HG02938 (cell line): ENCODE data around the gene TJP1.
"Not testable (repeated sequence)": the region's sequence is repeated elsewhere in the genome, so short reads cannot be mapped to it uniquely, and the experiment has no call there.

ENCODE experiments used
- ATAC-seq: cut with Tn5 transposase; IDR thresholded peaks from one replicate; pipeline ENCODE4 v1.9.1; 2021; ENCODE audit warnings: mild to moderate bottlenecking, moderate library complexity; ENCODE audit not compliant: unreplicated experiment

Gene TJP1

DNA sequence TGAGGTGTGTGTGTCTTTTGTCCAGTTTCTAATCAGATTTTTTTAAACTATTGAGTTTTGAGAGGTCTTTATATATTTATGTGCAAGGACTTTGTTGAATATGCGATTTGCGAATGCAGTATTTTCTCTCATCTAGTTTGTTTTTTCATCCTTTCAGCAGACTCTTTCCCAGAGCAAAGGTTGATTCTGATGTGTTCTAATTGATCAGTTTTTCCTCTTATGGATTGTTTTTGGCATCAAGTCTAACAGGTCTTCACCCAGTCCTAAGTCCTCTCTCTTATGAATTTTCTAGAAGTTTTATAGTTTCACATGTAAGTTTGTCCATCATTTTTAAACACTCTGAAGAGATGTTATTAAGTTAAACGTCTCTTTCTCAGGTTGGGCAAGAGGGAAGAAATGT, 17.8 kb upstream of the TJP1 start:
- ATAC-seq = no peak

DNA sequence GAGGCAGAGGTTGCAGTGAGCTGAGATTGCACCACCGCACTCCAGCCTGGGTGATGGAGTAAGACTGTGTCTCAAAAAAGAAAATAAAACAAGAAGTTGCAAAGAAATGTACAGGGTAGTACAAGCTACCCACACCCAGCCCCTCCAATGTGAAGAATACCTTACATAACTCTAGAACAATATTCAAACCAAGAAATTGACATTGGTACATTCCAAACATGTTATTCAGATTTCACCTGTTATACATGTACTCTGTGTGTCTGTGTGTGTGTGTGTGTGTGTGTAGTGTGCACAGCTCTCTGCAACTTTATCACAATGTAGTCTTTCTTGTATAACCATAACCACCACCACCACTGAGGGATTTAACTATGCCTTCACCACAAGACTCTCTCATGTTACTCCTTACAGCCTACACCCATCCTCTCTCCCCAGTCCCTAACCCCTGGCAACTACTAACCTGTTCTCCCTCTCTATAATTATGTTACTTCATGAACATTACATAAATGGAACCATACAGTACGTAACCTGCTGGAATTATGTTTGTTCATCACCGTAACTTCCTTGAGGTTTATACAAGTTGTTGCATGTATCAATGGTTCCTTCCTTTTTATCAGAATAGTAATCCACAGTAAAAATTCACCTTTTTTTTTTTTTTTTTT, 16.2 kb upstream of the TJP1 start:
- no peak for ATAC-seq

DNA sequence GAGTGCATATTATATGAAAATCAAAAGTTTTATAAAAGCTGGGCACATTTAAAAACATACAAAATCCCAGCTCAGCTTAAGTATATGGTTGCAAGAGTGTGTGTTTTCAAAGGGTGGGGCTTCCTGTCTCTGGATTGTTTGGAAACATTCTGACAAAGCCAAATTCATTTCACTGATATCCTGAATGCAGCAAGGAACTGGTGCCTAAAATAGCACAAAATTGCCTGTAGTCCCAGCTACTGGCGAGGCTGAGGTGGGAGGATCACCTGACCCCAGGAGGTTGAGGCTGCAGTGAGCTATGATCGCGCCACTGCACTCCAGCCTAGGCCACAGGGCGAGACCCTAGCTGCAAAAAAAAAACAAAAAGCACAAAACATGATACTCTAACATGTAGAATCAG, 13.0 kb upstream of the TJP1 start:
- ATAC-seq = no peak

DNA sequence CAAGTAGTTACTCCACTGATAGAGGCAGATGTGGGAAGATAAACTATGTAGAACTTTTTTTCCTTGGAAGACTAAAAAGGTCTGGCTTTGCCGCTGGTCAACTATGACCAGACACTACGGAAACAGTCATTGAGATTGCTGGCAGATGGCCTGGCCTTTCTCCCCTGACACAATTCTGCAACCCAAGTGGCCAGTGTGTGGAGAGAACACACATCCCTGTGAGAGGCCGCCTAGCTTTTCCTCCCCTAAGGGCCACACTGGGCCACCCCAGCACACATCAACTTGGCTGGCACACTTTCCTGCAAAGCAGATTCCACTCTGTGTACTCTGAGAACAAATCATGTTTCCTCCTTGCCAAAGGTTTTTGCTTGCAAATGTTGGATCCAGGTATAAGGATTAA, 10.4 kb upstream of the TJP1 start:
- ATAC-seq = no peak

DNA sequence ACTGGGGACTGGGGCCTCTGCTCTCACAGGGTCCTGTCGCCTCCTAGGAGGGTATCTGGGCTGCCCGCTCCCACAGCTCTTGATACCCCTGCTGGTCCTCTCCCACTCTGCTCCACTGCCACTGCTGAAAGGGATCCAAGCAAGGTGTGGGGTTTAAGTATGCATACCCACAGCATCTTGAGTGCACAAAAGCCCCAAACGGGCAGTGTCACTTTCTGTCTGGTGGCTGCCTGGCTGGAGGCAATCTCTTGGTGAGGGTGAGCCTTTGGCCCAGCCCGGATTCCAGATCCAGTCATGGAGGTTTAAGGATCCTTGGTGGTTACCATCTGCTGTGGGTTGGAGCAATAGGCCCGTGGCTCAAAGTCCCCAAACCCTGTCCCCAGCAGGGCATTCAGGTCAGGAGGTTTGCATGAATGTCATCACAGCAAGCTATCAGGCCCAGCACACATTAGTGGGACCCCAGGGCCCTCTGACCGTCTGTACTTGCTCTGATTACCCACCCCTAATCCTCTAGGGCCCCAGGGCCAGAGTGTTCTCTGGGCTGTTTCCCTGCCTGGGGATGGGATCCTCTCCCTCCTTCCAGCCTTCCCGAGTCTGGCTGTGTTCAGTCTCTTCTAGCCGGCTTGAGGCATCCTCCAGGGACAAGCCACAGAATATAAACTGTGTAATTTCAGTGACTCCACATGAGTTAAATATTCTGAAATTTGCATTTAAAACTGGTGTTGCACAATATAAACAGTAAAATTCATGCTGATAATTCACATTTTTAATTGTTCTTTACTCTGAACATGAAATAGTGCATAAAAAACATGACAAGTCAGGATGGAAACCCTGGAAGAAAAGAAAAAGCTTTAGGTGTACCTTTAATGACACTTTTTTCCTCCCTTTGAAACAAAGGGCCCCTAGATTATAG, 4.9 kb upstream of the TJP1 start:
- ATAC-seq = no peak

DNA sequence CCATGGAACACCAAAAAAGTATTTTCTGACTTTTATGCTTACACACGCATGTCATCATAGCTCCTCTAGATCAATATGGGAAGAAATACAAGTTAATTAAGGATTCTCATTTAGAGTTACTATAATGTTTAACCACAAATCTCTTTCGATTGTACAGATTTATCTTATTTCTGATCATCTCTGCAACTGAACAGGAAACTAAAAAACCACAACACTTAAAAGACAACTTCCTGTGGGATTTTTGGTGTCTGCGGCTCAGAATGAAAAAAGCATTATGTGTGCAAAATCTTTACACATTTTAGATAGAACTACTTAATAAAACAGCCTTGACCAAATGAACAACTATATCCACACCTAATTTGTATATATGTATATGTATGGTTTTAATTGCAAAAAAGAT, 3.0 kb upstream of the TJP1 start:
- ATAC-seq = peak; percentile 54

DNA sequence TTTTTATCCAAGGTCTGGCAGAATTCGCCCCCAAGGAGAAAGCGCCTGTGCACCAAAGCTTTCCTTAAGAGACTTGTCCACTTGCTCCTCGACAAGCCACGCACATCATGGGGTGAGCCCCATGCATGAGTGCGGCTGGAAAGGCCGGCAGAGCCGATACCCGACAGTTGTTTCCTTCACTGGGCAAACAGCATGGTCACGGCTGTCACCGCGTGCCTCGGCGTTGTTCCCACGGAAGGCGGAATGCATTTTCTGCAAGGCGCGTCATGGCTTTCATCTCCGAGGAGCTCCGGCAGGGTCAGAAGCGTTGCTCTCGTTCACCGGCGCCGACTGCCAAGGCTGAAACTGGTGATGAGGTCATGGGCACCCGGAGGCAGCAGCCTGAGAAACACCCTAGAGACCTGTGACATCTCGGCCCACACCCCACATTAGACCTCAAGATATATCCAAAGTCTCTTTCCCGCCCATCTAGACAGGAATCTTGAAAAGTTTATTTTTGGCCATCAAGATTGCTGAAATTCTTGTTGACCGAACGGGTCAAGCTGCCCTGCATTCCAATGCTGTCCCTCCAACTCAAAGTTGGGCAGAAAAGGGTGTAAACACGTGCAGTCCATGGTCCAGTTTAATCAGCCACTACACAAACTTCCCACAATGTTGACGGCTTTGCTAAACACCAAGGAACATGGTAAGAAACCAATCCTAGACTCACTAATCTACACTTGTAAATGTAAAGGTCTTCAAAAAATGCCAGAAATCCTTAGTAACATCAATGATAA, 604 bp upstream of the TJP1 start:
- ATAC-seq = no peak

DNA sequence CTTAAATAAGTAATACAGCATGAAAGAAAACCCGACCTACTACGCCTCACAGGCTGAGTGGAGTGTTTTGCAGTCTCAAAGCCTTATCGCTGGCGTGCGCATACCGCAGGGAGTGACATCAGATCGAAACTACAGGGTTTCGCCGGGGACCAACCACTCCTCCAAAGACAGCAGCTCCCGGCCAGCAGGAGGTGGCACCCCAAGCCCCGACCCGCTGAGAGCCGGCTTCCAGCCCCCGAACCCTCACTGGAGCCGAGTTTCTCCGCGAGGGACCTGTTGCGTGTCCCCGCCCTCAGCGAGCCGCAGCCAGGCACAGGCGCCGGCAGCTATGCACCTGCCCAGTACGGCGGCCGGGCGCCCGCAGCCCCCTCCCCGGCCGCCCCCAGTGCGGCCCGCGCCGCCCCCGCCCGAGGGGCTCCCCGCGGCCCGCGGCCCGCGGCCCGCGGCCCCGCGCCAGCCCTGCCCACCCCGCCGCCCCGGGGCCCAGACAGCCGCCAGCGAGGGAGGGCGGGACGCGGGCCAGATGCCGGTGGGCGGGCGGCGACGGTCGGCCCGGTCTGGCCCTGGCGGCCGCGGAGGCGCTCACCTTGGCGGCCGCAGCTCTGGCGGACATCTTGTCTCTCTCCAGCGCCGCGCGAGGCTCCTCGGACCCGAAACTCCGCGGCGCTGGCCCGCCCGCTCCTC, 710 bp downstream of the TJP1 start:
- ATAC-seq = peak; percentile 65

DNA sequence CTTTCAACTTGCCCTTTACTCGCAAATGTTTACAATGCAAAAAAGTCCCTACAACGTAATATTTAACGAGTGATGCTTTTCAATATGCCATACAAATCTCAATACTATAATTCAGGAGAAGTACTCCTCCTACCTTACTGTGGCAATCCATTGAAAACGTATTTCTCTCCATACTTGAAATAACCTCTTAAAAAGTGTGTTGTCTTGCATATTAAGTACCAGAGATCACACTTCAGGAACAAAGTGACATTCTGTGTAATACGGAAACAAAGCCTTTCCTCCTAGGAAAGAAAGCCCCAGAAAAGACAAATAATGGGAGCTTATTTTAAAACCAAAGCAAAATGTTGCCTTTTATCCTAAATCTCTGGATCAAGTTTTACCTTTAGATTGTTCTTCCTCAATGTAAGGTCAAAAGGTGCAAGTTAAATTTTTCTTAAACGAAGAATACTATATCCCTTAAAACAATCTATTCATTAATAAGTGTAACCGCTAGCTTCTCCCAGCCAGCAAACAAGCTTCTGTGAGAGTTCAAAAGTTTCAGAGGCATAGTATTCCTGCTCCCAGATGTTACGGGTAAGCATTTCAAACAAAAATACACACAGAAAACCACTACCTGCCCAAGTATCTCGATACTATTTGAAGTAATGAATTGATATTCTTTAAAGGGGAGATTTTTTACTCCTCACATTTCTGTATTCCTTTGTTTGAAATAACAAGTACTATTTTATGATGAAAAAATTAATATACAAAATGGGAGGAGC, 1.7 kb downstream of the TJP1 start:
- no peak for ATAC-seq

DNA sequence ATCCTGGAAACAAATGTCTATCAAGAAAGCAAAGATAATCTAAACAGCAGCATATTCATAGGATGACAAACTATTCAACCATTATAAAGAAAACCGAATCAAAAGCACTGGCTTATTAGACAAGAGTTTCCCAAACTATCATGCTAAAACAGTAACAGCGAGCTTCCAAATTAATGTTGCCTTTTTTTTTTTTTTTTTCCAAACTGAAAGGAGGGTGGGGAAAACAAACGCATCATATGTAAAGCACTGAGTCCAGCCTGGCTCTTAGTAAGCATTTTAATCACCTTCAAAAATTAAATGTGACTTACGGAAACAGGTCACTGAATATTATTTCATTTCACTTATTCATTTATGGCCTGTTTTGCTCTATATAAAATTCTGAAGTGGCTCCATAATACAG, 2.3 kb downstream of the TJP1 start:
- no peak for ATAC-seq

DNA sequence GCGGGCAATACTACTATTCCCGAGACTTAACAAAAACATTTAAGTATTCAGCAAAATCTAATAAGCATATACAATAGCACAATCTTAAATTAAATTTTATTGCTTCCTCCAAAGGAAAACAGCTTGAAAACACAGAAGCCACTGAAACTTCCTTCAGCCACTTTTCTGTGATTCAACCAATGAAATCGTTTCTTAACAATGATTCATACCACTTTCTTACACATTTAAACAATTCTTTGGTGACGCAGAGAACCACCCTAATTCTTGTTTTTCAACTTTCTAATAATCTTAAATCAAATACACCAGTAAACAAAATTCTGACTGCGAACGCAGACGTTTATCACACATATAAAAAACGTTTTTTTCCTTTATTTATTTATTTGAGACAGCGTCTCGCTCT, 4.1 kb downstream of the TJP1 start:
- ATAC-seq = no peak

DNA sequence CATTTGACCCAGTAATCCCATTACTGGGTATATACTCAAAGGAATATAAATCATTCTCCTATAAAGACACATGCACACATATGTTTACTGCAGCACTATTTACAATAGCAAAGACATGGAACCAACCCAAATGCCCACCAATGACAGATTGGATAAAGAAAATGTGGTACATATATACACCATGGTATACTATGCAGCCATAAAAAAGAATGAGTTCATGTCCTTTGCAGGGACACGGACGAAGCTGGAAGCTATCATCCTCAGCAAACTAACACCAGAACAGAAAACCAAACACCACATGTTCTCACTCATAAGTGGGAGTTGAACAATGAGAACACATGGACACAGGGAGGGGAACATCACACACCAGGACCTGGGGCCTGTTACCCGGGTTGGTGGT, 4.8 kb downstream of the TJP1 start:
- not testable (repeated sequence) for ATAC-seq

DNA sequence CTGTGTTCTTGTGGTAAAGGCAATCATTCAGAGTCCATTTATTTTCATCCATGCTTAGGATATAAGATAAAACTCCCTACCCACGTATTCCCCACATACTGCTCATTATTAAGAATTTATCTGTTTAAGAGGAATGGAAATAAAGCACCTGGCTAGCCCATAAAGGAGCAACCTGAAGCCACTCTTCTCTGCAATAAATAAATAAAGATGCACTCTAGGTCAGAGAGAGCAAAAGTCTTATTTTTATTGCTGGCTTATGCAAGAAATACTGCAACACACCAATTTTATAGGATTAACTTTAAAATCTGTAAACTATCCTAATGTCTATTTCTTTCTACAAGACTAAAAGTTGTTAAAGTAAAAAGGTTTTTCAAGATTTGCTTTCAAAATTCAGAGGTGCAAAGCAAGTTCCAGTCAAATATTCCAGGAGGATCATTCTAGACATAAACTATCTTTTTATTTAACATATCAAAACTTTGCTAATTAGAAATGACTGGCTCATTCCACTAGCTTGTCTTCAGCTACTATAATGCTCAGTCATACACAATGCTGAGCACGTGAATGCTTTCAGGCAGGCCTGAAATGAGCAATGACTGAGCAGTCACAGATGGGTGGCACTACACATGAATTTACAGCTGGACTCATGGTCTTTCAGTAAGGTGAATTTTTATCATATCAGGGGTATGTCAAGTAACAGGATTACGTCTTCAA, 7.1 kb downstream of the TJP1 start:
- ATAC-seq = no peak

DNA sequence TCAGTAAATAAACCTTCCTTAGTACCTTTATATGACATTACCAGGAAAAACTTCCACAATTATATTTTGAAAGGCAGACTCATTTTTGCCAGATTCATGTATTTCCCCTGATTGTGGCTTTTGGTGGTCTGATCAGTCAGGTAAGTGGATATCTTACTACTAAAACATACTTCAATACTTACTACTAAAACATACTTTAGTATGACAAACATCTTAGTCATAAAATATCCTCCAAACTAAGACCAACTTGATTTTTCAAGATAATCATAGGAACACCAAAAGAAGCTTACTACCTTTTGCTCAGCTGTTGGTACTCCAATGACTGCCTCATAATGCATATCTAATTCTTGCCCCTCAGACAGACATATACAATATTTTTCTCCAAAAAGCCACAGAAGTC, 9.3 kb downstream of the TJP1 start:
- no peak for ATAC-seq

DNA sequence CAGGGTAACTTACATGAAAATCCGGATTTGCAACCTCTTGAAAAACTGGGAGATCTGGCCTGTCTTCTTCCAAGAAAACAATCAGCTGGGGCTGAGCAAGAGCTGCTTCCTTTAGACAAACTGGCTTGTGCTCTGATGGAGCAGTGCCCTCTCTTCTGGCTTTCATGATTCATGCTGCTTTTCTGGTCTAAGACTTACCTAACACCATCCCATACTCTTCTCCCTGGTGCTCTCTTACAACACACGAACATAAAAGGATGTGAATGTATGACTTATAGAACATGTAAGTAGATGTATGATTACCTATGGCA, 9.9 kb downstream of the TJP1 start:
- ATAC-seq = no peak

DNA sequence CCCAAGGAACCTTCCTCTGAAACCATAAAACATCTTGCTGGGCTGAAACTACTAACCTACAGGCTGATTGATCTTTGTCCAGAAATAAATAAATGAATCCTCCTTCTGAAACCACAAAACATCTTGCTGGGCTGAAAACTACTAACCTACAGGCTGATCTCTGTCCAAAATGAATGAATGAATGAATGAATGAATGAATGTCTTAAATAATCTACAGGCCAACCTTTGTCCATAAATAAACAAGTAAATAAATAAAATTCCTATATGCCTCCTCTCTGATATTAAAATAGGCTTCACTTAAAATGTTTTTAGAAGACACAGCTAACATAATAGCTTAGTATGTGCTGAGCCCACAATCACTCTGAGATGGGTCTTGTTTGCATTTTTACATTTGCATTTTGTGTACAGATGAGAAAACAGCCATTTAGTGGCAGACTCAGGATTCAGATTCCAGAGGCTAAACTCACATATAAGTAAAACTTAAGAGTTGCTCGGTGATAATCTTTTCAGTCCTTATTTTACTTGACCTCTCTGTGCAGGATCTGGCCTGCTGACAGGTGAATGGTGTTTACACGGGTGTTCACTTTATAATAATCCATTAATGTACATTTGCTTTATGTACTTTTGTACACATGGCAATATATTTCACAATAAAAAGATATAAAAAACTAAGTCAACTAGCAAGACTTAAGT, 10.4 kb downstream of the TJP1 start:
- ATAC-seq = no peak

DNA sequence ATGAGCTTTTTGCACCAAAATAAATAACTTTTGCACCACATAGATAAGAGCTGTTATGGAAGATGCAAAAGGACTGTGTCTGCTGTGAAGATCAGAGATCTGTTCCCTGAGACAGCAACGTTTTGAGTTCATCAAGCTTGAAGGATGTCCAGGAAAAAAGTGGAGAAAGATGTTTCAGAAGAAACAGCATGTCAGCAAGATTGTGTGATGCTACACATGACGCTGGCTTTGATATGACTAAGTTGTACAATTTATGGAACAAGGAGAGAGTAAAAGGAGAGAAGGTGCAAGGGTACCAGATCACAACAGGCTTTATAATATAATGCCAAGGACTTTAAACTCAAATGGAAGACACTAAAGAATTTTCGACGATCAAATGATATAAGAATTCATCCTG, 16.6 kb downstream of the TJP1 start:
- no peak for ATAC-seq

DNA sequence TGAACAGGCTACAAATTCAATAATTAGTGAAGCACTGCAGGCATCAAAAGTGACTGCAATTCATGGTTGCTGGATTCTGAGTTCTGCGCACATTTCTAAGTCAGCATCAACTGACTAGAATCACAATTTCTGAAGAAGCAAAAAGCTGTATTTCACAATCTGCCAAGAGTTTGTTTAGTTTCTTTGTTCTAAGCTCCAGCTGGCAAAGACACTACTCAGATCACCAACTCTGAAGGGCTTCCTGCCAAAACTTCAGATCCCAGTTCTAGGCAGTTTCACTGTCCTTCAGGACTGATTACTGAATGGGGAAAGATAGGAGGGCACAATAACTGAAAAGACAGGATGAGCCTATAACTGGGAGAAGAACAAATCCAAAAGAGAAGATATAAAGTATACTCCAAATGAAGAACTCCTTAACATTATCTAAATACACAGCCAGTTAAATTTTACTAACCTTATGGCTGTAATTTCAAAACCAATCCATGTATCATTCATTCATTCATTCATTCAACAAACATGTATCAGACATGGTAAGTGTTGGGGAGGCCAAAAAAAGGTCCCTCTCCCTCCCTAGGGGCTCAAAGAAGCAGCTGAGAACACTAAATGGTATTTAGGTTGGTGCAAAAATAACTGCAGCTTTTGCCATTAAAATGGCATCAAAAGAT, 17.1 kb downstream of the TJP1 start:
- ATAC-seq = no peak

DNA sequence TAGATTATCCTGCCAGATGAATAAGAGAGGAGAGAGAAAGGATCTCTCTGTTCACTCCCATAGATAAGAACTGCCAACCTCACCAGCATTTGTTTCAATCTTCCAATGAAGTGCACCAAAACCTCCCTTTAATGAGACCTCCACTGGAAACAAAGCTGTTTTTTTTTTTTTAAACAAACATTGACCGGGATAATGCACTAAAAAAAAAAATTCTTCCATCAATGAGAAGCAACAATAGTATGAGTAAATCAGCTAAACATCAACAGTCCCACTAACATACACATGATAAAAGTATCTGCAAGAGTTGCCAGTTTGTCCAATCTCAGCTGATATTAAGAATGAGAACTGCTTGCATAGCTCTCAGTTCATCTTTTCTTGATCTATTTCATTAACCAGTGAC, 19.9 kb downstream of the TJP1 start:
- ATAC-seq = no peak
